Kidney (tissue), 14 donors: ENCODE measurements around the gene TRAF1. TPM values are rescaled to one million over a fixed set of nuclear protein-coding genes. Genes with fewer than 3 reads are reported as not detected.

ENCODE experiments used
- DNase-seq, 5 donors: peaks; one replicate each; pipeline ENCODE4 v3.0.0-alpha.2; 2013 to 2020
- FAIRE-seq: peaks from 2 replicates; lab custom pipeline; 2012; peaks lifted over from hg19 to GRCh38; lab: Jason Lieb, UNC
- H3K27ac ChIP-seq, 2 donors: one replicate each; pipeline ENCODE4 v1.7.0; 2013; ENCODE audit warnings: low read depth in 2 of 2, low read length in 2 of 2, inconsistent platforms in 1 of 2
- H3K27me3 ChIP-seq: one replicate; pipeline ENCODE4 v1.7.1; 2013; ENCODE audit warnings: low read length, inconsistent platforms; ENCODE audit not compliant: control insufficient read depth, insufficient read depth
- H3K36me3 ChIP-seq, 3 donors: one replicate each; pipeline versions ENCODE4 v1.7.0 to v1.7.1; 2013; ENCODE audit warnings: low read length in 3 of 3, control low read depth in 1 of 3, inconsistent platforms in 1 of 3; ENCODE audit not compliant: insufficient read depth in 3 of 3, control insufficient read depth in 2 of 3
- H3K4me1 ChIP-seq, 3 donors: one replicate each; pipeline versions ENCODE4 v1.7.0 to v1.7.1; 2013; ENCODE audit warnings: low read length in 3 of 3, inconsistent platforms in 1 of 3, low read depth in 1 of 3; ENCODE audit not compliant: control insufficient read depth in 2 of 3, insufficient read depth in 2 of 3
- H3K4me3 ChIP-seq, 3 donors: one replicate each; pipeline versions ENCODE4 v1.7.0 to v1.8.1; 2013; ENCODE audit warnings: low read length in 3 of 3, control low read depth in 1 of 3, inconsistent platforms in 1 of 3
- H3K9ac ChIP-seq, 3 donors: one replicate each; pipeline versions ENCODE4 v1.7.0 to v1.7.1; 2013; ENCODE audit warnings: low read length in 3 of 3, control low read depth in 1 of 3, inconsistent platforms in 1 of 3
- H3K9me3 ChIP-seq, 3 donors: one replicate each; pipeline versions ENCODE4 v1.7.0 to v1.7.1; 2013; ENCODE audit warnings: low read length in 3 of 3, control low read depth in 1 of 3, inconsistent platforms in 1 of 3; ENCODE audit not compliant: control insufficient read depth in 2 of 3, insufficient read depth in 1 of 3
- intact Hi-C: fragments of 100-400 bp; cut with DNase I; formaldehyde crosslinking; loops from one replicate; pipeline ENCODE4 v1.11.1; 2022
- polyA plus RNA-seq: library from polyadenylated mRNA; stranded (reverse); fragments of 350-450 nt; fragmentation: Illumina TruSeq; extraction: RNeasy Lipid Tissue Mini Kit (QIAGEN cat#74804); gene quantifications from one replicate; pipeline ENCODE4 v1.2.3, GENCODE V29; 2014; ENCODE audit warnings: low read depth, low replicate concordance; ENCODE audit not compliant: insufficient read depth
- total RNA-seq: library from RNA; stranded (reverse); fragmentation: NEBNext Ultra II Directional; extraction: Animal tissue kit (Norgen Biotek cat#: 25700); gene quantifications from one replicate; pipeline ENCODE4 v1.2.1, GENCODE V29; 2021
- TF ChIP-seq, protein P1 (sequence below): IDR thresholded peaks from 3 replicates; pipeline ENCODE4 v1.5.1; 2012; ENCODE audit warnings: mild to moderate bottlenecking, moderate library complexity, borderline replicate concordance; ENCODE audit not compliant: insufficient read depth; ENCODE audit errors: extremely low read depth
- donor health status: control.
- donor health status: control.
- donor health status: control.
- donor health status: control.
- donor health status: control.
- donor health status: DM: yes; HTN: yes; CAD: no.
- donor health status: Normal renal cell carcinoma (clear cell type).

The TRAF1 gene
- total and polyA plus RNA-seq, 2 donors from 2014 or later = 3.1 to 10.9 TPM

DNA sequence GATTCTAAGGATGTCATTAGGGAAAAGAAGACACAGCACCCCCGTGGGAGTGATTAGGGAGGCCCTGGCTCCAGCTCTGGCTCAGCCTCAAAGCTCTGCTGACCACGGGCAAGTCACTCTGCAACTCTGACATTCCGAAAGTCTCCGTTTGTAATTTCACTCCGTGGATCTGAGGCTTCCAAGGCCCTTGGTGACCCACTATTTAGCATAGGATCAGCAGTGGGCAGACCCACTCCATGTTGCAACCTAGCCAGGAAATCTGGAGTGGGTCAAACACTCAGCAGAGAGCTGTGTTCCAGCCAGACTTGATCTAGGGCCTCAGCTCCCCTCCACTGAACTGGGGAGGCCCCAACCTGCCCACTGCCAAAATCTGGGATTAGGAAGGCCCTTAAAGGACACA, 61.4 kb downstream of the TRAF1 start:
- Histone ChIP-seq H3K4me3 (no peak overlapping the region), H3K9ac (no peak overlapping the region), H3K4me1 (peaks cover 0 to 4% (median 3%) of the 10 kb centered on the region in 3 donors), H3K27ac (no peak overlapping the region), H3K36me3 (peaks cover 0 to 3% (median 0%) of the 10 kb centered on the region in 3 donors), H3K9me3 (no peaks in the 10 kb centered on the region), H3K27me3 (no peaks in the 10 kb centered on the region)
- intact Hi-C loops = no loop called here
- DNase-seq = no peak
- no peak for FAIRE-seq
- TF ChIP-seq, protein P1, sequence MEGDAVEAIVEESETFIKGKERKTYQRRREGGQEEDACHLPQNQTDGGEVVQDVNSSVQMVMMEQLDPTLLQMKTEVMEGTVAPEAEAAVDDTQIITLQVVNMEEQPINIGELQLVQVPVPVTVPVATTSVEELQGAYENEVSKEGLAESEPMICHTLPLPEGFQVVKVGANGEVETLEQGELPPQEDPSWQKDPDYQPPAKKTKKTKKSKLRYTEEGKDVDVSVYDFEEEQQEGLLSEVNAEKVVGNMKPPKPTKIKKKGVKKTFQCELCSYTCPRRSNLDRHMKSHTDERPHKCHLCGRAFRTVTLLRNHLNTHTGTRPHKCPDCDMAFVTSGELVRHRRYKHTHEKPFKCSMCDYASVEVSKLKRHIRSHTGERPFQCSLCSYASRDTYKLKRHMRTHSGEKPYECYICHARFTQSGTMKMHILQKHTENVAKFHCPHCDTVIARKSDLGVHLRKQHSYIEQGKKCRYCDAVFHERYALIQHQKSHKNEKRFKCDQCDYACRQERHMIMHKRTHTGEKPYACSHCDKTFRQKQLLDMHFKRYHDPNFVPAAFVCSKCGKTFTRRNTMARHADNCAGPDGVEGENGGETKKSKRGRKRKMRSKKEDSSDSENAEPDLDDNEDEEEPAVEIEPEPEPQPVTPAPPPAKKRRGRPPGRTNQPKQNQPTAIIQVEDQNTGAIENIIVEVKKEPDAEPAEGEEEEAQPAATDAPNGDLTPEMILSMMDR = no peak

DNA sequence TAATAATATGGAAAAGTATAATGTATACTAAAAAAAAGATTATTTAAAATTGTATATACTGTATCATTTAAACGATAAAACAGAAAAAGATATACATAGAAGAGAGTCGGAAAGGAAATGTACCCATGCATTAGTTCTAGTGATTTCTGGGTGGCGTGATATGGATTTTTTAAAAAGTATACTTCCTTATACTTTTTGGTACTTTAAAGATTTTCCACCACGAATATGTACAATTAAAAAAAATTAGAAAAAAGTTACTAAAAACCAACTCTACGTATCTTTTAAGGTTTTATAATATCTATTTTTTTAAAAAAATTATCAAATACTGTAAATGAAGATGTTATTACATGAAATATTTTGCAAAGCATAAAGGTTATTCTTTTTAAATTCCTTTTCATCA, 61.9 kb downstream of the TRAF1 start:
- DNase-seq (no peak), FAIRE-seq (no peak)
- intact Hi-C loops = no loop called here
- peaks cover 0 to 4% (median 3%) of the 10 kb centered on the region in 3 donors for H3K4me1 ChIP-seq
- no peaks in the 10 kb centered on the region for H3K9me3 ChIP-seq
- H3K27ac ChIP-seq = no peak overlapping the region
- TF ChIP-seq, protein P1 = no peak
- peaks cover 0 to 3% (median 0%) of the 10 kb centered on the region in 3 donors for H3K36me3 ChIP-seq
- H3K27me3 ChIP-seq = no peaks in the 10 kb centered on the region
- H3K9ac ChIP-seq = no peak overlapping the region
- no peak overlapping the region for H3K4me3 ChIP-seq

GRCh38 chr9:120863833-120864232, 62.8 kb downstream of the TRAF1 start:
- TF ChIP-seq, protein P1 = no peak

GRCh38 chr9:120862452-120862851, 64.1 kb downstream of the TRAF1 start:
- H3K27ac ChIP-seq = no peak overlapping the region
- DNase-seq (no peak), FAIRE-seq (no peak)
- H3K4me1 ChIP-seq = no peaks in the 10 kb centered on the region
- peaks cover 0 to 3% (median 0%) of the 10 kb centered on the region in 3 donors for H3K36me3 ChIP-seq
- intact Hi-C loops = no loop called here
- TF ChIP-seq, protein P1 = no peak
- no peak overlapping the region for H3K4me3 ChIP-seq
- H3K9ac ChIP-seq = no peak overlapping the region
- no peaks in the 10 kb centered on the region for H3K9me3 ChIP-seq
- no peaks in the 10 kb centered on the region for H3K27me3 ChIP-seq

More at GRCh38 chr9:120863833-120864232, 62.8 kb downstream of the TRAF1 start:
- FAIRE-seq = no peak
- Histone ChIP-seq H3K4me1 (peaks cover 0 to 4% (median 3%) of the 10 kb centered on the region in 3 donors), H3K27ac (no peak overlapping the region), H3K9me3 (no peaks in the 10 kb centered on the region), H3K27me3 (no peaks in the 10 kb centered on the region), H3K9ac (no peak overlapping the region), H3K4me3 (no peak overlapping the region), H3K36me3 (peaks cover 0 to 3% (median 0%) of the 10 kb centered on the region in 3 donors)
- no peak for DNase-seq
- intact Hi-C loops = no loop called here
